IPS DF 4.7 (cell line): ENCODE measurements around the gene OR10W1.

ENCODE experiments used
- DNase-seq: peaks from one replicate; pipeline ENCODE4 v3.0.0-alpha.2; 2013; ENCODE audit warnings: low spot score; ENCODE audit errors: extremely low read depth

Gene OR10W1, protein sequence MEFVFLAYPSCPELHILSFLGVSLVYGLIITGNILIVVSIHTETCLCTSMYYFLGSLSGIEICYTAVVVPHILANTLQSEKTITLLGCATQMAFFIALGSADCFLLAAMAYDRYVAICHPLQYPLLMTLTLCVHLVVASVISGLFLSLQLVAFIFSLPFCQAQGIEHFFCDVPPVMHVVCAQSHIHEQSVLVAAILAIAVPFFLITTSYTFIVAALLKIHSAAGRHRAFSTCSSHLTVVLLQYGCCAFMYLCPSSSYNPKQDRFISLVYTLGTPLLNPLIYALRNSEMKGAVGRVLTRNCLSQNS

DNA sequence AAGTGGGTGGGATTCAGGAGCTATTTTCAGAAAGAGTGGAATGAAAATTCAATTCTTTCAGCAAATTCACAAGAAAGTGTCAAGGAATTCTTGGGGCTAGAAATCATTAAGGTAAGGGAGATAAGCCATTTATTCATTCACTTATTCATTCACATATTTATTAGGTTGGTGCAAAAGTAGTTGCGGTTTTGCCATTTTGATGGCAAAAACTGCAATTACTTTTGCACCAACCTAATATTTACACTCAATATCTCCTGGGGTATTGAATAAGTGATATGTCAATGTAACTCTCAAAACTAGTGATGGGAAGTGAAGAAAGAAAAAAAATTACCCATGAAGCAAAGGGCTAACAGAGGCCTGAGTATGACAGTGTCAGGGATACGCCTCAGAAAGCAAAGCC lies at the start of gene OR10W1:
TSS of gene OR10W1 (minus strand) at position 119 of the 400 bp plus-strand sequence. CDS start 402 bp downstream, outside the sequence.
- DNase-seq = no peak

DNA sequence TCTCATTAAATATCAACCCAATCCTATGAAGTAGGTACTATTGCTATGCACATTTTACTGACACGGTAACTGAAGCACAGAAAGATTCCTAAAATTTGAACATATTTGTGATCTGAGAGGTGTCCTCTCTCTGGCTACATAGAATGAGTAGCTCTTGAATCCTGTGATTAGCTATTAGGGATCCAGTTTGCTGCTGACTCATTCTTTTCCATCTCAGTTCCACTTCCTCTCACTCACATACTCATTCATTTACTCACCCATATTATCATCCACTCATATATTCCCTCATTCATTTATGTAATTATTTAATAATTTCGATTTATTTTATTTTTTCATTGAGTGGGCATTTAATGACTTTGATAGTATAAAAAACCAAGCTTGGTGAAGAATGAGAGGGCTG lies 48.1 kb upstream of the OR10W1 start:
- DNase-seq = no peak

DNA sequence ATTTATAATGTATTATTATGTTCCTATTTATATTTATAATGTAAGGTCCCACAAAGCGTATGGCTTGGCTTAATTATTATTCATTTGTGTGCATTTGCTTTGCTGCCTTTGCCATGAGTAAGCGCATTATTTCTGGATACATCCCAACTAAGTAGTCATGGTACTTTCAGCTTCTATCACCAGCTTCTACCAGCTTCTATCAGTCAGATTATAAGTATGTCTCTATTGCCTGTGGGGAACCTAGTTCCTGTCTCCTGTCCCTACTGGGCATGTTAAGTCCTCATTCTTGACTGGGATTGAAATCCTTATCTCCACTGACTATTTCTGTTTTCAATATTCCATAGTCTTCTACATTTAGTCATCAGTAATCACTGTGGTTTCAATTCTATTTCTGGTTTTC lies 33.5 kb upstream of the OR10W1 start:
- no peak for DNase-seq

DNA sequence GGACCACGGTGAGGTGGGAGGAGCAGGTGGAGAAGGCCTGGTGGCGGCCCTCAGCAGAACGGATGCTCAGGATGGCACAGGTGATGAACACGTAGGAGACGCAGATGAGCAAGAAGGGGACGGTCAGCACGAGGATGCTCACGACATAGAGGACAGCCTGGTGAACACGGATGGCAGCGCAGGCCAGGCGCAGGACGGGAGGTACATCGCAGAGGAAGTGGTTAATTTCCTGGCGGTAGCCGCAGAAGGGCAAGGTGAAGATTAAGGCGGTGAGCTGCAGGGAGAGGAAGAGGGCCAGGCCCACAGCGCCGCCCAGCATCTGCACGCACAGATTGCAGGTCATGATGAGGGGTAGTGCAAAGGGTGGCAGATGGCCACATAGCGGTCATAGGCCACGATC lies 24.0 kb upstream of the OR10W1 start:
- DNase-seq = no peak

DNA sequence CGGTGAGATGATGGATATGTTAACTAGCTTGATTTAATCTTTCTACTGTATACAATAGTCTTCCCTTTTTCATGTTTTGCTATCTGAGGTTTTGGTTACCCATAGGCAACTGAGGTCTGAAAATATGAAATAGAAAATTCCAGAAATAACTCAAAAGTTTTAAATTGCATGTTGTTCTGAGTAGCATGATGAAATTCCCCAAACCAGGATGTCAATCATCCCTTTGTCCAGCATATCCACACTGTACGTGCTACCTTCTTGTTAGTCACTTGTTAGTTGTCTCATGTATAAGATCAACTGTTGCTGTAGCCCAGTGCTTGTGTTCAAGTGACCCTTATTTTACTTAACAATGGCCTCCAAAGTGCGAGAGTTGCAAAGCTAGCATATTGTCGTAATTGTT lies 21.2 kb upstream of the OR10W1 start:
- DNase-seq = no peak

DNA sequence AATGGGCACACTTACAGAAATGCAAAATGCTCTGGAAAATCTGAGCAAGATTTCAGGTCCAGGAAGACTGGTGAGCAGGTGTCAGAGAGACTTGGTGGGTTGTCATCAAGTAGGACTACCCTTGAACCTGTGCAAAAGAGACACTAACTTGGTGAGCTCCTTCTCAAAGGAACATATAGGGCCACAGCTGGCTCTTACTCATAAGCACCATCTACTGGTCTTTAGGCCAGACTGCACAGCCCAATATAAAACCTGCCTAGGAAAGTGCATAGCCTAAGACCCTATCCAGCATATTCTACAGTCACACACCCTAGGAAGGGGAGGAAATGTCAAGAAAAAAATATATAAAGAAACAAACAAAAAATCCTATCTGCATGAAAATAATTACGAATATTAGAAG lies 18.2 kb upstream of the OR10W1 start:
- peak; percentile 7 for DNase-seq

DNA sequence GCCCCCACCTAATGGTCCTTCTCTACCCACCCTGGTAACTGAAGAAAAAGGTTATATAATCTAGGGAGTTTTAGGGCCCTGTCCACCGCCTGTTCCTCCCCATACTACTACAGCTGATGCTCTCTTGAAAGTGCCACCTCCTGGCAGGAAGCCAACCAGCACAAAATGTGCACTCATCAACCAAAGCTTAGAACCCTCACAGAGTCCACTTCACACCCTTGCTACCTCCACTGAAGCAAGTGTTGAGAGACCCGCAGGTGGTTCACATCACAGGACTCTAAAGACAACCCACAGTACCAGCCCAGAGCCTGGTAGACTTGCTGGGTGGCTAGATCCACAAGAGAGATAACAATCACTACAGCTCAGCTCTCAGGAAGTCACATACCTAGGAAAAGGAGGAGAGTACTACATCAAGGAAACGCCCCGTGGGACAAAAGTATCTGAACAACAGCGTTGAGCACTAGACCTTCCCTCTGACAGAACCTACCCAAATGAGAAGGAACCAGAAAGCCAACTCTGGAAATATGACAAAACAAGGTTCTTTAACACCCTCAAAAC lies 17.5 kb upstream of the OR10W1 start:
- DNase-seq = no peak

DNA sequence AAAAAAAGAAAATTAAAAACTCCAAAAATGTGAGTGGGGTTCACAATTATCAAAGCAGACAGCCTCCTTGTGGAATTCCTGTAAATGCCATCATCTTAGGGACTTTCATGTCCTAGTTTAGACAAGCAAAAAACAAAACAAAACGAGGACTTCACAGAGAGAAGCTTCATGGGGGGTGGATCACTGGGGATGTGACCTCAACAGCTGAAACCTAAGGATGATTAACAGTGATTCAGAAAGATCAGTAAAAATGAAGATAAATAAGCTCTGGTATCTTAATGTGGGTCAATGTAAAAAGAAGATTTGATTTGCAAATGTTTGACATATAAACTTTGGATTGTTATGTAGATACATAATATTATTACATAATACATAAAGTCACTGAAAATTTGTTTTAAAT lies 8.1 kb upstream of the OR10W1 start:
- DNase-seq = no peak

DNA sequence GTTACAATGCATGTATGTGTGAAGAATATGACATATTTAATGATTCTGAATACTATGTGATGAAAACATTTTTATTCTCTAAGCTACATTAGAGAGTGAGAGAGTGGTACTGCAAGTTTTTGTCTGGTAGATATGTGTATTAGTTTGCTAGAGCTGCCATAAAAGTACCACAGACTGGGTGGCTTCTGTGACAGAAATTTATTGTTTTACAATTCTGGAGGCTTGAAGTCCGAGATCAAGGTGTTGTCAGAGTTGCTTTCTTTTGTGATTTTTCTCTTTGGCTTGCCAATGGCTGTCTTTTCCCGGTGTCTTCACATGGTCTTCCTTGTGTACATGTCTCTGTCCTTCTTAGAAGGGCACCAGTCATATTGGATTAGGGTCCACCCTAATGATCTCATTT lies 6.9 kb upstream of the OR10W1 start:
- DNase-seq = no peak

DNA sequence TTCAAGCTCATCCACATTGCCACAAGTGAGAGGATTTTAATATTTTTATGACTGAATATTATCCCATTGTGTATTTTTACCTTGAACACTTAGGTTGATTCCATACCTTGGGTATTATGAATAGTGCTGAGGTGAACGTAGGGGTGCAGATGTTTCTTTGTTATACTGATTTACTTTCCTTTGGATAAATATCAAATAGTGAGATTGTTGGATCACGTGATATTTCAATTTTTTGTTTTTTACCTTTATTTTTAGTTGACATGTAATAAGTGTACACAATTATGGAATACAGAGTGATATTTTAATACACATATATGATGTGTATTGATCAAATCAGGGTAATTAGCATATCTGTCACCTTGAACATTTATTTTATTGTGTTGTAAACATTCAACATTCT lies 8.1 kb downstream of the OR10W1 start:
- DNase-seq = no peak

DNA sequence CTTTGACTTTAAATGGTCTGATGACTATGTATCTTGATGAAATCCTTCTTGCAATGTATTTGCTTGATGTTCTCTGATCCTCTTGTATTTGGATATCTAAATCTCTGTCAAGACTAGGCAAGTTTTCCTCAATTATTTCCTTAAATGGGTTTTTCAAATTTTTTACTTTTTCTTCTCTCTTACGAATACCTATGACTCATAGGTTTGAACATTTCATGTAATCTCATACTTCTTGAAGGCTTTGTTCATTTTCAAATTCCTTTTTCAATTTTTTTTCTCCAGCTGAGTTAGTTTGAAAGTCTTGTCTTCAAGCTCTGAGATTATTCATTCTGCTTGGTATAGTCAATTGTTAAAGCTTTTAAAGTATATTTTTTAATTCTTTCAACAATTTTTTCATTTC lies 13.1 kb downstream of the OR10W1 start:
- DNase-seq = no peak

DNA sequence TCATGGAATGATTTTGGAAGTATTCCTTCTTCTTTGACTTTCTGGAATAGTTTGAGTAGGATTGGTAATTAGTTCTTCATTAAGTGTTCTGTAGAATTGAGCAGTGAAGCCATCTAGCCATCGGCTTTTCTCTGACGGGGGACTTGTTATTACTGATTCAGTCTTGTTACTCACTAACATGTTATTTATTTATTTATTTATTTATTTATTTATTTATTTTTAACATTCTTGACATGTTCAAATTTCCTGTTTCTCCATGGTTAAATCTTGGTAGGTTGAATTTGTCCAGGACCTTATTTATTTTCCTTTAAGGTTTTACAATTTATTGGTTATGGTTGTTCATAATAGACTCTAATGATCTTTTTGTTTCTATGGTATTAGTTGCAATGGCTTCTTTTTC lies 24.1 kb downstream of the OR10W1 start:
- DNase-seq = no peak

DNA sequence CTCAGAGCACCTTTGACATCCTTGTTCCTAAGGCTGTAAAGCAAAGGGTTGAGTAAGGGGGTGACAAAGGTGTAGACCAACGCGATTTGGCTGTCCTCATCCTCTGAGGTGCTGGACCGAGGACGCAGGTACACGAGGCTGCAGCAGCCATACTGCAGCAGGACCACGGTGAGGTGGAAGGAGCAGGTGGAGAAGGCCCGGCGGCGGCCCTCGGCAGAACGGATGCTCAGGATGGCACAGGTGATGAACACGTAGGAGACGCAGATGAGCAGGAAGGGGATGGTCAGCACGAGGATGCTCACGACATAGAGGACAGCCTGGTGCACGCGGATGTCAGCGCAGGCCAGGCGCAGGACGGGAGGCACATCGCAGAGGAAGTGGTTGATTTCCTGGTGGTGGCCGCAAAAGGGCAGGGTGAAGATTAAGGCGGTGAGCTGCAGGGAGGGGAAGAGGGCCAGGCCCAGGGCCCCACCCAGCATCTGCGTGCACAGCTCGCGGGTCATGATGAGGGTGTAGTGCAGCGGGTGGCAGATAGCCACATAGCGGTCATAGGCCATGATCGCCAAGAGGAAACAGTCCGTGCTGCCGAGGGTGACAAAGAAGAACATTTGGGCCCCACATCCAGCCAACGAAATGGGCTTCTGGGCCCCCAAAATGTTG lies 40.0 kb downstream of the OR10W1 start:
- DNase-seq = no peak

DNA sequence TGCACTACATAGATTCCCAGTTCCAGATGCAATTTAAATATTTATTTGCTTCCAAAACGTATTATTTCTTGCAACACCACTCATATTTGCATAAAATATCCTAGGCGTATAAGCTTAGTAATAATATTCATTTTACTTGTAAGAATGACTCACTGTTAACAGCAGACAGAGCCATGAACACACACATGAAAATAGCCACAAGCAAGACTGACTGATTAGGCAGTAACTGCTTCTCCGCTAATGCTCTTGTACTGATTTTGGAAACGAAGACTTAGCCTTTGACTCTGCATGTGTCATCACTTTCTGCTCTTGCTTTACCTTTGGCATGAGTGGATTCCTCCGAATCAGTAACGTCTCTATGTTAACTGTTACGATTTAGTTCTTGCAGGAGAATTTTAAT lies 45.3 kb downstream of the OR10W1 start:
- no peak for DNase-seq
